Measurements from ENCODE around the gene PRKAR1B. TPM values are rescaled to one million over a fixed set of nuclear protein-coding genes. Genes with fewer than 3 reads are reported as not detected.

Gene PRKAR1B
- total and polyA plus RNA-seq, 9 donors = 14.3 to 49.0 (median 34.0) TPM

DNA sequence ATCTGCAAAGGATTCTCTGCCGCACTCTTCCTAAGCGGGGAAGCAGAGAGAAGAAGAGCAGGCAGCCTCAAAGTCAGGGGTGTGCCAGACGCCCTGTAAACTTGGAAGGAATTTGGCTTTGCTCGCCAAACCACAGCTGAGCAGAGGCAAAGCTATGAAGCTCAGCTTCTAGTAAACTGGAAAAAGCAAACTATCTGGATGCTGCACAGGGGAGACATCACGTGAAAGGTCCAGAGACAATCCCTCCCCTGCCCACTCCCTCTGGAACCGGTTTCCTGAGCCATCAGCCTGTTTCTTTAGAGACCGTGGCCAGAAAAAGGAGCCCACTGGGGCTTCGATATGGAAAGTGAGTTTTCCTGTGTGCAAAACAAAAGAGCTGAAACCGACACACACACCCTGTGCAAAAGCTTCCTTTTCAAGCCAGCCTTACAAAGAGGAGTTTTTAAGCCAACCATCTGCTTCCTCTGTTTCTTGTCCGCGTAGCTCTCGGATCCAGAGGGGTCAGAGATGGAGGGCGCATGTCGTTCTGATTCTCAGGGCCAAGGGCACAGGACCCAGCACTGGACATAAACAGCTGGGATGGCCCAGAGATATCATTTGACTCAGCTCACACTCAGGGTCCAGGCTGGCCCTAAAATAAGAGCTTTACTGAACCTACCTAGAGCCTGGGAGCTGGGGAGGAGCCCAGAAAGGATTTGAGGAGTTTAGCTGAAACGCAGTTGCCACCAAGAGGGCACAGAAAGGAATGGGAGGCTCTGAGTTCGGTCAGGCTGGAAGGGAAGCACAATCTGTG, 58.7 kb downstream of the PRKAR1B start:
- Histone ChIP-seq H3K27me3 (no peaks in the 10 kb centered on the region), H3K4me3 (no peak overlapping the region), H3K27ac (peak overlapping the region in 1 of 2 donors; percentile 63), H3K4me1 (ENCODE audit: insufficient read depth) (peaks cover 35% of the 10 kb centered on the region), H3K9me3 (no peaks in the 10 kb centered on the region), H3K36me3 (no peaks in the 10 kb centered on the region)
- TF ChIP-seq, protein P1, sequence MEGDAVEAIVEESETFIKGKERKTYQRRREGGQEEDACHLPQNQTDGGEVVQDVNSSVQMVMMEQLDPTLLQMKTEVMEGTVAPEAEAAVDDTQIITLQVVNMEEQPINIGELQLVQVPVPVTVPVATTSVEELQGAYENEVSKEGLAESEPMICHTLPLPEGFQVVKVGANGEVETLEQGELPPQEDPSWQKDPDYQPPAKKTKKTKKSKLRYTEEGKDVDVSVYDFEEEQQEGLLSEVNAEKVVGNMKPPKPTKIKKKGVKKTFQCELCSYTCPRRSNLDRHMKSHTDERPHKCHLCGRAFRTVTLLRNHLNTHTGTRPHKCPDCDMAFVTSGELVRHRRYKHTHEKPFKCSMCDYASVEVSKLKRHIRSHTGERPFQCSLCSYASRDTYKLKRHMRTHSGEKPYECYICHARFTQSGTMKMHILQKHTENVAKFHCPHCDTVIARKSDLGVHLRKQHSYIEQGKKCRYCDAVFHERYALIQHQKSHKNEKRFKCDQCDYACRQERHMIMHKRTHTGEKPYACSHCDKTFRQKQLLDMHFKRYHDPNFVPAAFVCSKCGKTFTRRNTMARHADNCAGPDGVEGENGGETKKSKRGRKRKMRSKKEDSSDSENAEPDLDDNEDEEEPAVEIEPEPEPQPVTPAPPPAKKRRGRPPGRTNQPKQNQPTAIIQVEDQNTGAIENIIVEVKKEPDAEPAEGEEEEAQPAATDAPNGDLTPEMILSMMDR (IDR thresholded peaks at IDR 0.05) = no peak
- TF ChIP-seq EP300 (IDR thresholded peaks at IDR 0.05) = no peak
- TF ChIP-seq POLR2A (IDR thresholded peaks at IDR 0.05) = no peak
- peak; percentile 53 to 79 (median 72) for DNase-seq
- WGBS, 3 donors = 3 to 6% (median 5%) methylated on average over 16 of the region's 16 CpGs
- intact Hi-C loops (cut with DNase I) = loop anchor here in 3 of 4 donors (5.0 to 10.0 kb wide), 3 partner anchors 96 to 151 kb away; partner anchors contain the start of gene PDGFA (in 1 of the 3)

DNA sequence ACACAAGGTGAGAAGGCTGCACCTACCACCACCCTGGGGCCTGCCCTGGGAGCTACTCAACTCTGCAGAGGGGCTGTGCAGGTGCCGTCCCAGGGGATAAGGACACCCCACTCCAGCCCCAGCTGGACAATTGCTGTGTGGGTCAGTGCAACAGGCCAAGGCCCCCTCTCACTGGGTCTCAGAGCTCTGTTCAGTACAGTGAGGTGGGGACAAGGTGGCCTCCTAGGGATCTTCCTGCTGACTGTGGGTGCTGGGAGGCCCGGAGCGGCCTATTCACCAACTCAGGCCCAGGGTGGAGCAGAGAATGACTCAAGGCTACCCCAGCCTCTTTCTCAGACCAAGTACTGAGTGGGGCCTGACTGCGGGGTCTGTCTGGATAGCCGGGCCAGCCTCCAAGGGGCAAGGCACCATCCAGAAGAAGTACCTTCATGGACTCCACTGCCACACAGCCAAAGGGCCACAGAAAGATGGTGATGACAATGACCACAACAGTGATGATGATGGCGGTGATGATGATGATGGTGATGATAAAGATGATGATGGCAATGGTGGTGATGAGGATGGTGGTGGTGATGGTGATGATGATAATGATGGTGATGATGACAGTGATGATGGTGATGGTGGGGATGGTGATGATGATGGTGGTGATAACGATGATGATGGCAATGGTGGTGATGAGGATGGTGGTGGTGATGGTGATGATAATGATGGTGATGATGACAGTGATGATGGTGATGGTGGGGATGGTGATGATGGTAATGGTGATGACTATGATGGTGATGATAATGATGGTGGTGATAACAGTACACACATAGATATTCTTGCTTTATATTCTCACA, 60.4 kb downstream of the PRKAR1B start:
- no peak overlapping the region for H3K4me3 ChIP-seq
- peak overlapping the region; percentile 61 to 76 for H3K27ac ChIP-seq
- no peak for DNase-seq
- no peaks in the 10 kb centered on the region for H3K9me3 ChIP-seq
- 95 to 97% (median 96%) methylated on average over 7 of the region's 7 CpGs for WGBS, 3 donors
- no peaks in the 10 kb centered on the region for H3K27me3 ChIP-seq
- TF ChIP-seq EP300 (IDR thresholded peaks at IDR 0.05) = no peak
- TF ChIP-seq POLR2A (IDR thresholded peaks at IDR 0.05) = no peak
- TF ChIP-seq, protein P1 (IDR thresholded peaks at IDR 0.05) = no peak
- no peaks in the 10 kb centered on the region for H3K36me3 ChIP-seq
- H3K4me1 ChIP-seq (ENCODE audit: insufficient read depth) = peaks cover 35% of the 10 kb centered on the region
- intact Hi-C loops (cut with DNase I) = loop anchor here in 3 of 4 donors (5.0 to 10.0 kb wide), 3 partner anchors 98 to 149 kb away; partner anchors contain the start of gene PDGFA (in 1 of the 3)

DNA sequence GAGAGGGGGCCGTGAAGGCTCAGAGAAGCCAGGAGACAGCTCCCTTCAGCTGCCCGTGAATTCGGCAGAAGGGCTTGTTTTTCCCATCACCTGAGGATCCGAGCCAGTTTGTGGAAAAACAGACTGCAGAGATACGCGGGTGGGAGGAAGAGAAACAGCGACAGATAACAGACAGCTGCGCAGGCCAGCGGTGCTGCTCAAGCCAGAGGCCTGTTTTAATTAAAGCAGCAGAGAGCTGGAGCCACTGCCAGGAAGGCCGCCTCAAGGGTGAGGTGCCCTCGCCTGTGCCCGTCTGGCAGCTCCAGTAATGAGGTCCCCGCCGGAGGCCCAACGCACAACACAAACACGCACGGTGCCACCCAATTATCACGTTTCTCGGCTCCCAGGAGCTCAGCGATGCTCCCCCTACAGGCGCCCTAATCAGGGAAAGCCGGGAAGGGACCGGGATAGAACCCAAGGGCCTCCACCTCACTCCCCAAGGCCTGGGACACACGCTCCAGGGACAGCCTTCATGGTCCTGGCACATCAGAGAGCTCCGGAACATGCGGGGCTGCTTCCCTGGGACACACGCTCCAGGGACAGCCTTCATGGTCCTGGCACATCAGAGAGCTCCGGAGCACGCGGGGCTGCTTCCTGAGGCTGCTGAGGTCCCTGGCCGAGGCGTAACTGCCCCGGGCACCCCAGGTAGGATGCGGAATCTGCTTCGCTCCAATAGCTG, 61.2 kb downstream of the PRKAR1B start:
- peaks cover 35% of the 10 kb centered on the region for H3K4me1 ChIP-seq (ENCODE audit: insufficient read depth)
- H3K9me3 ChIP-seq = no peaks in the 10 kb centered on the region
- DNase-seq = peak; percentile 59 to 78 (median 68)
- intact Hi-C loops (cut with DNase I) = loop anchor here in 3 of 4 donors (5.0 to 10.0 kb wide), 3 partner anchors 99 to 149 kb away; partner anchors contain the start of gene PDGFA (in 1 of the 3)
- TF ChIP-seq POLR2A (IDR thresholded peaks at IDR 0.05) (peak; percentile 15), EP300 (IDR thresholded peaks at IDR 0.05) (no peak)
- TF ChIP-seq, protein P1 (IDR thresholded peaks at IDR 0.05) = peak in 2 of 3 donors; percentile 13 to 49
- H3K4me3 ChIP-seq = no peak overlapping the region
- peak overlapping the region; percentile 61 to 76 for H3K27ac ChIP-seq
- WGBS, 3 donors = 23 to 32% (median 28%) methylated on average over 33 to 35 of the region's 35 CpGs
- H3K27me3 ChIP-seq = no peaks in the 10 kb centered on the region
- H3K36me3 ChIP-seq = no peaks in the 10 kb centered on the region
